HepG2 (cell line): ENCODE data around the gene NTM.

Source experiments
- ARID3A ChIP-seq: IDR thresholded peaks from 2 replicates; pipeline ENCODE4 v1.6.1; 2012; ENCODE audit warnings: low read depth, low read length, improper control_type of control experiment
- CTCF ChIP-seq: sonication (generic); formaldehyde crosslinking; IDR thresholded peaks from 2 replicates; pipeline ENCODE4 v1.5.0; 2020; ENCODE audit warnings: mild to moderate bottlenecking, missing genetic modification reagents, moderate library complexity
- DPF2 ChIP-seq: sonication (generic); formaldehyde crosslinking; IDR thresholded peaks from 2 replicates; pipeline ENCODE4 v1.4.0; 2020; ENCODE audit warnings: mild to moderate bottlenecking, low read depth, missing genetic modification reagents, borderline replicate concordance
- EED ChIP-seq: sonication (generic); formaldehyde crosslinking; IDR thresholded peaks from 2 replicates; pipeline ENCODE4 v1.5.0; 2020; ENCODE audit warnings: mild to moderate bottlenecking, missing genetic modification reagents
- HDAC2 ChIP-seq: sonication (generic); formaldehyde crosslinking; IDR thresholded peaks from 2 replicates; pipeline ENCODE4 v1.4.0; 2020; ENCODE audit warnings: missing genetic modification reagents
- IKZF1 ChIP-seq: fragments of 450-650 bp; IDR thresholded peaks from 2 replicates; pipeline ENCODE4 v1.7.1; 2016
- KIAA2018 ChIP-seq: sonication (generic); formaldehyde crosslinking; IDR thresholded peaks from 2 replicates; pipeline ENCODE4 v1.5.0; 2020; ENCODE audit warnings: mild to moderate bottlenecking, missing genetic modification reagents, borderline replicate concordance
- PTBP1 ChIP-seq: fragments of 200-400 bp; formaldehyde crosslinking; IDR thresholded peaks from 2 replicates; pipeline ENCODE4 v1.6.1; 2018; ENCODE audit warnings: low read length, low read depth; ENCODE audit not compliant: poor library complexity, severe bottlenecking
- SIN3B ChIP-seq: fragments of 150-350 bp; IDR thresholded peaks from 2 replicates; pipeline ENCODE4 v1.6.1; 2014; ENCODE audit warnings: low read length
- SMAD1 ChIP-seq: sonication (generic); formaldehyde crosslinking; IDR thresholded peaks from 2 replicates; pipeline ENCODE4 v1.4.0; 2020; ENCODE audit warnings: missing genetic modification reagents, low read depth, mild to moderate bottlenecking, borderline replicate concordance
- TAF1 ChIP-seq: sonication (generic); formaldehyde crosslinking; IDR thresholded peaks from 2 replicates; pipeline ENCODE4 v1.4.0; 2020; ENCODE audit warnings: missing genetic modification reagents
- TBL1XR1 ChIP-seq: fragments of 150-350 bp; IDR thresholded peaks from 2 replicates; pipeline ENCODE4 v1.6.1; 2014; ENCODE audit warnings: borderline replicate concordance, low read length; ENCODE audit not compliant: partially characterized antibody
- ZBTB49 ChIP-seq: sonication (generic); formaldehyde crosslinking; IDR thresholded peaks from 2 replicates; pipeline ENCODE4 v1.4.0; 2020; ENCODE audit warnings: missing genetic modification reagents, borderline replicate concordance

- TF ChIP-seq KIAA2018, result no peak
- no peak for TF ChIP-seq CTCF (CRISPR knock-in tag)
- TF ChIP-seq SIN3B, result no peak
- TF ChIP-seq EED (CRISPR knock-in tag), result no peak
- TF ChIP-seq HDAC2 (CRISPR knock-in tag), result no peak
- no peak for TF ChIP-seq TAF1
- no peak for TF ChIP-seq TBL1XR1
- TF ChIP-seq ZBTB49 (CRISPR knock-in tag), result no peak
- TF ChIP-seq IKZF1, result no peak
- no peak for TF ChIP-seq ARID3A
- no peak for TF ChIP-seq DPF2 (CRISPR knock-in tag)
- TF ChIP-seq SMAD1 (CRISPR knock-in tag), result no peak
- TF ChIP-seq PTBP1, result no peak
Observed at GRCh38 chr11:131833366-131833765, 463.0 kb downstream of the NTM start.
